GM21390 (cell line): ENCODE data around the gene EPB41L4A.
"Not testable (repeated sequence)": the region's sequence is repeated elsewhere in the genome, so short reads cannot be mapped to it uniquely, and the experiment has no call there.

Source experiments
- ATAC-seq: cut with Tn5 transposase; IDR thresholded peaks from one replicate; pipeline ENCODE4 v1.9.1; 2021; ENCODE audit not compliant: unreplicated experiment

Gene EPB41L4A

GRCh38 chr5:112258571-112258970 lies 160.5 kb downstream of the EPB41L4A start:
- no peak for ATAC-seq

- no peak for ATAC-seq
These were observed 161.1 kb downstream of the EPB41L4A start for GRCh38 chr5:112257976-112258375.

- ATAC-seq, result no peak
These were observed 162.1 kb downstream of the EPB41L4A start for GRCh38 chr5:112257005-112257404.

DNA sequence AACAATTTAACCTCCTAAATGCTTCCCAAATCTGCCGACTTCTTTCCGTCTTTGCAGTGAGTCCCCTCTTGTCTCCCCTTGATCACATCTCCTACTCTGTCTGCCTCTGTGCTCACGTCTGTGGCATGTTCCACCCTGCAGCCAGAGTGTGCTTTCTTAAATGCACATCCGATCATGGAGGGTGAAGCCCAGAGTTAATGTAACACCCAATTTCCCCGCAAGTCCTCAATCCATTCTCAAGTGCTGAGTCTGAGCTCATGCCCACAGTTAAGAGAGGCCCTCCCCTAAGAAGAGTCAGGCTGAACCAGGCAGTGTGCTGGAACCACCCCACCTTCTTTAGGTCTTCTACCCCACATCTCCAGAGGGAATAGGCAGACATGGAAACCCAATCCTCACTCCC lies 164.8 kb downstream of the EPB41L4A start:
- ATAC-seq, result no peak

- ATAC-seq, result no peak
These were observed 165.4 kb downstream of the EPB41L4A start for GRCh38 chr5:112253478-112254250.

DNA sequence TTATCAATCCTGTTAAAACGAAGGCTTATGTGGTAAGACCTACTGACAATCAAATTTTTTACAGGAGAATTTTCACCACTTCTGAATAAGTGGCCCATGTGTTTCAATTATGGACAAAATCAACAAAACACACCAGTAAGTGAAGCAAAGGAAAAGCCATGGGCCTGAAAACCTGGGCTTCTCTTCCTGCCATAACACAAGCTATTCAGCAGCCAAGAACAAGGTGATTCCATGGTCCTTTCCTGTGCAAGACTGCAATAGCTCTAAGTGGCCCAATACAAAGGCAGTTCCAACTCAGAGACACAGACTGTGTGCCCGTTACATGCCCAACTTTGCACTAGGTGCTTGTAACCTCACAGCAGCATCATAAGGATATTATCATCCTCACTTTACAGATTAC lies 168.5 kb downstream of the EPB41L4A start:
- ATAC-seq, result no peak

- no peak for ATAC-seq
These were observed 170.5 kb downstream of the EPB41L4A start for GRCh38 chr5:112248623-112249022.

- no peak for ATAC-seq
These were observed 171.1 kb downstream of the EPB41L4A start for GRCh38 chr5:112247960-112248359.

GRCh38 chr5:112245656-112246055 lies 173.4 kb downstream of the EPB41L4A start:
- ATAC-seq, result no peak

- no peak for ATAC-seq
These were observed 179.1 kb downstream of the EPB41L4A start for GRCh38 chr5:112239996-112240395.

DNA sequence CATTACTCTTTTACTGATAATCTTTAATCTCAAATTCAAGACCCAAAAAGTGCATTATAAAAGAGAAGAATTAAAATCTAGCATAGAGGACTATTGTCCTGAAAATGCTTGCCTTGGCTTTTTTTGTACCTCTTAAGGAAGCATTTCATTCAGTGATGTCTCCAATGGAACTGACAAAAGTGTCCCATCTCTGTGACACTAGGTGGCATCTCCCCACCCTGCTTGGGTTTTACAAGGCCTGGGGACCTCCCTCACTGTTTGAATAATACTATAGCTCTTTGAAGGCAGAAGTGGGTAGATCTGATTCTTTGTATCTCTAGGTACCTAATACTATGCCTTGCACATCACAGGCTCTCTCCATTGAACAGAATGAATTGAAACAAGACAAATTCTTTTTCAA lies 180.6 kb downstream of the EPB41L4A start:
- ATAC-seq, result no peak

DNA sequence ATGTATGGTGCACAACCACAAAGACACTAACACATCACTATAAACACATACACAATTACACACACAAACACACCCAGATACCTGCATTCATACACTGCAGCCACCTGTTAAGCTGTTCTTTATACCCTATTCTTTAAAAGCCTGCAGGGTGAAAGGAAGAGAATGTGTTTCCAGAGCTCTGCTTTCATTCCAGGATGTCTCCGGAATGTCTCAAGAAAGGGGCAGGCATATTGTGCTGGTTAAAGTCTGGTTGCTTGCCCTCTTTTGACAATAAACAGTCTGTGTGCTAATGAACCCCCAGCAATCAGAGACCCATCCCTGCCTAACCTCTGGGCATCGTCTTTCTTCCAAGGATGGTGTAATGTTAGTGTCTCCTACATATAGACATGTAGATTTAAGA lies 181.6 kb downstream of the EPB41L4A start:
- no peak for ATAC-seq

DNA sequence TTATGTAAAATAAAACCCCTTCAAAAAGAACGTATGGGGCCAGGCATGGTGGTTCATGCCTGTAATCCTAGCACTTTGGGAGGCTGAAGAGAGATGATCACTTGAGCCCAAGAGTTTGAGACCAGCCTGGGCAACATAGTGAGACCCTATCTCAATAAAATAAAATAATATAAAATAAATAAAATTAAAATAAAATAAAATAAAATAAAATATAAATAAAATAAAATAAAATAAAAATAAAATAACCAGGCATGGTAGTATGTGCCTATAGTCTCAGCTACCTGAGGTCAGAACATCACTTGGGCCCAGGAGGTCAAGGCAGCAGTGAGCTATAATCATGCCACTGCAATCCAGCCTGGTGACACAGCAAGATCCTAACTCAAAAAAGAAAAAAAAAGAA lies 185.1 kb downstream of the EPB41L4A start:
- ATAC-seq, result no peak

DNA sequence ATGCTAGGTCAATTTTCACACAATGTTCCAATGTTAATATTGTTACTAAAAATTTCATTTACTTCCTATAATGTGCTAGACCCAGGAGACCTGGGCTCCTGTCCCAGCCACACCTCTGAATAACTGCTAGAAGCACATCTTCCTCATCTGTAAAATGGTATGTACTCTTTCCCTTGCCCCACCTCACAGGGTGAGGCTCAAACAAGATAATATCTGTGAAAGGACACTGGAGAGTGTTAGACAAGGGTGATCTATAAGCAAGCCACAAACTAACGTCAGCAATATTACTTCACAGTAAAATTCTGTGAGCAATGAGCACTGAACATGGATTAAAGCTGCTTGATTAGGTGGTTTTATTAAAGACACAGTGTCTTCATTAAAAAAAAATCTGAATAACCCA lies 186.4 kb downstream of the EPB41L4A start:
- no peak for ATAC-seq

DNA sequence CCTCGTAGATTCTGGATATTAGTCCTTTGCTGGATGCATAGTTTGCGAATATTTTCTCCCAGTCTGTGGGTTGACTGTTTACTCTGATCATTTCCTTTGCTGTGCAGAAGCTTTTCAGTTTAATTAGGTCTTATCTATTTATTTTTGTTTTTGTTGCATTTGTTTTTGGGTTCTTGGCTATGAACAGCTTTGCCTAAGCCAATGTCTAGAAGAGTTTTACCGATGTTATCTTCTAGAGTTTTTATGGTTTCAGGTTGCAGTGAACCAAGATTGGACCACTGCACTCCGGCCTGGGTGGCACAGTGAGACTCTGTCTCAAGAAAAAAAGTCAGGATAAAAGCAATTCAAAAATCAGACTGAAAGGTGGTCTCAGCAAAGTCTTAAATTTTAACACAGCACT lies 188.5 kb downstream of the EPB41L4A start:
- ATAC-seq, result no peak

DNA sequence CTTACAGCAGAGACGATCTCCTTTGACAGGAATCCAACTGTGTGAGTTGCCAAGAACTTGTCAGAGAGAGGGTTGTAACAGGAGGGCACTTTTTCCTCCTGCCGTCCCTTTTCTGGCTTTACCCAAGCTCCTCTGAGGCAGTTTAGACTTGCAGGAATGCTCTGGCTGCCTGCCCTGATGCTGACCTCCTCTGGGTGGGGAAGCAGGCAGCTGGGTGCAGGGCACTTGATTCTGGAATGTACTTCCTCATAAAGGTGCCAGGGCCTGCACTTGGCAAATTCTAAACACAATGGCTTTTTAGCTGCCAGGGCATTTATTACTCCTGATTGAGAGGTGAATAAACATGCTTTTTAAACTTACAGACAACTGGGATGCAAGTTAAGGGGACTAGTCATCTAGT lies 190.4 kb downstream of the EPB41L4A start:
- ATAC-seq, result no peak

- ATAC-seq, result no peak
These were observed 191.0 kb downstream of the EPB41L4A start for GRCh38 chr5:112227911-112228631.

- ATAC-seq, result no peak
These were observed 192.9 kb downstream of the EPB41L4A start for GRCh38 chr5:112226215-112226614.

GRCh38 chr5:112222997-112223396 lies 196.1 kb downstream of the EPB41L4A start:
- ATAC-seq, result not testable (repeated sequence)

DNA sequence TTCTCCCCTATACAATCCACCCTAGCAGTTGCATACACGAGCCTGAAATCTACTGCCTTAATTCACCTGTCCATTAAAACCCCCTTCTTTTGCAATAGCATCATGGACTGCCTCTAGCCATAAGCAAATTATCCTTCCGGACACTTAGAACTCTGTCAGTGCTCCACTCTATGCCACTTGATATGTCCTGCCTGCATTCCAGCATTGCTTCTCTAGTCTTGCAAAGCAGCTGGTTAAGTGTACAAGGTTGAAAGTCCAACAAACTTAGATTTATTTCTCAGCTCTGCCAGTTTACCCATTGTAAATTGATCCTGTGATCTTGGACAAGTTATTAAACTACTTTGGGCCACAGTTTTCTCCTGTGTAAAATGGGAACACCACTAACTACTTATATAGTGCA lies 197.9 kb downstream of the EPB41L4A start:
- no peak for ATAC-seq

DNA sequence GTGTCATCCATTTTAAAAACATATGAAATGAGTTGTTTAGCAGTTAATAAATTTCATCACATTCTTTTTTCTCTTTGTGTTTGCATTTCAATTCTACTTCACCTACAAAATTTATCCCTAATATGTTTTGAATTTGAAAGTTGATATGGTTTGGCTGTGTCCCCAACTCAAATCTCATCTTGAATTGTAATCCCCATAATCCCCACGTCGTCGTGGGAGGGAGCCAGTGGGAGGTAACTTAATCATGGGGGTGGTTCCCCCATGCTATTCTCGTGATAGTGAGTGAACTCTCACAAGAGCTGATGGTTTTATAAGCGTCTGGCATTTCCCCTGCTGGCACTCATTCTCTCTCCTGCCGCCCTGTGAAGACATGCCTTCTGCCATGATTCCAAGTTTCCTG lies 200.1 kb downstream of the EPB41L4A start:
- no peak for ATAC-seq

DNA sequence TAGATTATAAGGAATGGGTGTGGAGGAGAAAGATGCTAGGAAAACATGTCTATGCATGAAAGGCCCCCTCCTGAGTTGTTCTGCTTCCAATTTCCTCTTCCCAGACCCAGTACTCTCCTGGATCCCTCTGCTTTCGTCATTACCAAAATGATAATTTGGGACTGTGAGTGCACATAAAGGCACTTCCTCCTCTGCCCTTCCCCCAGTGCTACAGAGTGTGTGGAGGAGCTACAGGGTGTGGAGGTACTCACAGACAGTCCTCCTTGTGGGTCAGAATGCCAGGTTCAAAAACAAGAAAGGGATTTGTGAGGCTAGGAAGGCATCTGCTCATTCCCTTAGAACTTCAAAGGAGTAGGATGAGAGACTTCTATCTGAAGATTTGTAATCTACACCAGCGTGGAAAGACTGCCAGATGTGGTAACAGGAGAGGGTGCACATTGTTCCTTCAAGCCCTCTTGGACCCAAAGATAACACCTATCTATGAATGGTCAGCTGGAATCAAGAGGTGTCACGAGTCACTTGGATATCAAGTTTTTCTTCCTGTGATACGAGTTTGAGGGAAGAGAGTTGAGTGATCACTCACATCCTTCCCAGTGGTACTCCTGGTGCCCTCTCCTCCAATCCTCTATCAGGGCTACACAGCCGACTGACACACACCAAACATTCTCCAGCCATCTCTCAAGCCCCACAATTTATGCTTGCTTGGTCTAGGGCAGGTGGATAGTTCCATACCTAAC lies 201.1 kb downstream of the EPB41L4A start:
- no peak for ATAC-seq
